SK-N-SH (cell line): ENCODE data around the gene NOX5. TPM values are rescaled to one million over a fixed set of nuclear protein-coding genes. Genes with fewer than 3 reads are reported as not detected.

Experiments used
- CTCF ChIA-PET: fragments of 300-600, 350-600 bp; formaldehyde crosslinking; extraction: SDS; loops from one replicate; lab custom pipeline; 2021; lab: Yijun Ruan, JAX
- POLR2A ChIA-PET: fragments of 350-600 bp; sonication (Branson Sonifier 250); formaldehyde crosslinking; extraction: SDS; loops from one replicate; lab custom pipeline; 2020; ENCODE audit warnings: antibody characterized with exemption, inconsistent platforms; lab: Yijun Ruan, JAX
- DNase-seq: peaks from one replicate; pipeline ENCODE4 v3.0.0; 2012
- H2AFZ ChIP-seq: fragments of 200-600 bp; sonication (generic); 2 replicates; pipeline ENCODE4 v1.8.1; 2016; ENCODE audit warnings: antibody characterized with exemption, mild to moderate bottlenecking, low read depth
- H3F3A ChIP-seq: fragments of 200-600 bp; sonication (generic); replicated peaks from 2 replicates; pipeline ENCODE3; 2016; ENCODE audit warnings: antibody characterized with exemption, mild to moderate bottlenecking; ENCODE audit not compliant: insufficient read depth
- H3K27ac ChIP-seq, 2 experiments: fragments of 200-500 bp in 1 of 2; fragments of 200-600 bp in 1 of 2; sonication (Bioruptor generic) in 1 of 2; sonication (generic), shearing (Covaris generic) in 1 of 2; 2 replicates each; pipeline versions ENCODE4 v1.5.1 to v1.6.1; 2014 to 2016; ENCODE audit warnings: low read depth in 2 of 2, inconsistent platforms in 1 of 2, low read length in 1 of 2, mild to moderate bottlenecking in 1 of 2, mixed read lengths in 1 of 2
- H3K27me3 ChIP-seq: fragments of 200-600 bp; sonication (generic), shearing (Covaris generic); 2 replicates; pipeline ENCODE4 v1.6.1; 2016; ENCODE audit warnings: mixed run types; ENCODE audit not compliant: insufficient read depth
- H3K36me3 ChIP-seq, 2 experiments: fragments of 200-500 bp in 1 of 2; fragments of 200-600 bp in 1 of 2; sonication (Bioruptor generic) in 1 of 2; sonication (generic) in 1 of 2; replicated peaks in 1 of 2; 2 replicates each; pipeline versions ENCODE3 to v1.5.1; 2014 to 2016; ENCODE audit warnings: low read length in 1 of 2, mild to moderate bottlenecking in 1 of 2; ENCODE audit not compliant: insufficient read depth in 2 of 2, control insufficient read depth in 1 of 2
- H3K4me1 ChIP-seq, 2 experiments: fragments of 200-500 bp in 1 of 2; fragments of 200-600 bp in 1 of 2; sonication (Bioruptor generic) in 1 of 2; sonication (generic), shearing (Covaris generic) in 1 of 2; 2 replicates each; pipeline versions ENCODE4 v1.5.1 to v1.6.1; 2014 to 2016; ENCODE audit warnings: low read depth in 1 of 2, low read length in 1 of 2, mixed run types in 1 of 2; ENCODE audit not compliant: insufficient read depth in 2 of 2, control insufficient read depth in 1 of 2
- H3K4me2 ChIP-seq: fragments of 200-600 bp; sonication (generic), shearing (Covaris generic); 2 replicates; pipeline ENCODE4 v1.6.1; 2017; ENCODE audit warnings: mixed run types
- H3K4me3 ChIP-seq, 2 experiments: fragments of 200-500 bp in 1 of 2; fragments of 200-600 bp in 1 of 2; sonication (Bioruptor generic) in 1 of 2; sonication (generic), shearing (Covaris generic) in 1 of 2; 2 replicates each; pipeline versions ENCODE4 v1.5.1 to v1.8.1; 2014 to 2016; ENCODE audit warnings: low read depth in 2 of 2, inconsistent platforms in 1 of 2, low read length in 1 of 2, mild to moderate bottlenecking in 1 of 2, mixed read lengths in 1 of 2, moderate library complexity in 1 of 2
- H3K79me2 ChIP-seq: fragments of 200-600 bp; sonication (generic); 2 replicates; pipeline ENCODE4 v1.8.1; 2017; ENCODE audit warnings: mild to moderate bottlenecking; ENCODE audit not compliant: insufficient read depth
- H3K9ac ChIP-seq: fragments of 200-600 bp; sonication (generic); 2 replicates; pipeline ENCODE4 v1.6.1; 2017; ENCODE audit warnings: mixed run types
- H3K9me2 ChIP-seq: fragments of 200-600 bp; sonication (generic); 2 replicates; pipeline ENCODE4 v1.6.1; 2017; ENCODE audit warnings: mixed run types
- H3K9me3 ChIP-seq: fragments of 200-600 bp; sonication (generic); 2 replicates; pipeline ENCODE4 v1.6.1; 2017; ENCODE audit warnings: mixed run types, mild to moderate bottlenecking, moderate library complexity
- H4K20me1 ChIP-seq: fragments of 200-600 bp; sonication (generic); 2 replicates; pipeline ENCODE4 v1.6.1; 2017; ENCODE audit warnings: mild to moderate bottlenecking, mixed run types; ENCODE audit not compliant: insufficient read depth
- CHD2 ChIP-seq: fragments of 150-350 bp; IDR thresholded peaks from 2 replicates; pipeline ENCODE4 v1.6.1; 2018; ENCODE audit warnings: low read length; ENCODE audit not compliant: partially characterized antibody
- ELF1 ChIP-seq: IDR thresholded peaks from 2 replicates; pipeline ENCODE4 v1.4.0; 2012
- EP300 ChIP-seq, 2 experiments: IDR thresholded peaks; 2 replicates each; pipeline versions ENCODE4 v1.4.0 to v1.6.1; 2012; ENCODE audit warnings: borderline replicate concordance in 1 of 2, low read depth in 1 of 2, low read length in 1 of 2
- EZH2phosphoT487 ChIP-seq: fragments of 200-600 bp; sonication (generic); IDR thresholded peaks from 2 replicates; pipeline ENCODE4 v1.6.1; 2017; ENCODE audit warnings: low read depth, mixed run types, mild to moderate bottlenecking, antibody characterized with exemption, moderate library complexity, borderline replicate concordance
- FOSL2 ChIP-seq: IDR thresholded peaks from 2 replicates; pipeline ENCODE4 v1.4.0; 2012; ENCODE audit warnings: low read depth, mild to moderate bottlenecking, moderate library complexity, borderline replicate concordance
- FOXJ3 ChIP-seq: sonication (generic); formaldehyde crosslinking; IDR thresholded peaks from 2 replicates; pipeline ENCODE4 v1.5.1; 2020; ENCODE audit warnings: mild to moderate bottlenecking, missing genetic modification reagents
- JUND ChIP-seq: IDR thresholded peaks from 2 replicates; pipeline ENCODE4 v1.4.0; 2012
- MEF2A ChIP-seq: IDR thresholded peaks from 2 replicates; pipeline ENCODE4 v1.4.0; 2012; ENCODE audit warnings: low read depth, borderline replicate concordance
- NFIC ChIP-seq: IDR thresholded peaks from 2 replicates; pipeline ENCODE4 v1.4.0; 2012; ENCODE audit warnings: borderline replicate concordance
- NRF1 ChIP-seq: IDR thresholded peaks from 2 replicates; pipeline ENCODE4 v1.6.1; 2012; ENCODE audit warnings: low read depth, mild to moderate bottlenecking, low read length
- POLR2AphosphoS5 ChIP-seq: IDR thresholded peaks from 2 replicates; pipeline ENCODE4 v1.6.1; 2012; ENCODE audit warnings: low read depth, low read length
- RAD21 ChIP-seq: IDR thresholded peaks from 2 replicates; pipeline ENCODE4 v1.6.1; 2012; ENCODE audit warnings: mild to moderate bottlenecking, low read length
- RCOR1 ChIP-seq: fragments of 150-350 bp; IDR thresholded peaks from 2 replicates; pipeline ENCODE4 v1.6.1; 2017; ENCODE audit warnings: antibody characterized with exemption, low read length
- RFX5 ChIP-seq: IDR thresholded peaks from 2 replicates; pipeline ENCODE4 v1.6.1; 2012; ENCODE audit warnings: mild to moderate bottlenecking, improper control_type of control experiment, low read length
- SMC3 ChIP-seq: IDR thresholded peaks from 2 replicates; pipeline ENCODE4 v1.6.1; 2012; ENCODE audit warnings: low read depth, low read length, improper control_type of control experiment
- TAF1 ChIP-seq: IDR thresholded peaks from 2 replicates; pipeline ENCODE4 v1.6.1; 2012; ENCODE audit warnings: low read depth, mild to moderate bottlenecking, low read length, moderate library complexity, borderline replicate concordance
- TEAD4 ChIP-seq: IDR thresholded peaks from 2 replicates; pipeline ENCODE4 v1.4.0; 2012; ENCODE audit warnings: mild to moderate bottlenecking, borderline replicate concordance; ENCODE audit not compliant: insufficient read depth
- ZBTB33 ChIP-seq: IDR thresholded peaks from 2 replicates; pipeline ENCODE4 v1.4.0; 2012; ENCODE audit warnings: low read depth, borderline replicate concordance
- WGBS: methylation state at CpG from one replicate; pipeline ENCODE4 v1.1.6; 2017; ENCODE audit warnings: low lambda C conversion rate; 5-methylcytosine and 5-hydroxymethylcytosine counted together
- polyA plus RNA-seq, 3 experiments: library from polyadenylated mRNA; depleted of rRNA; stranded (reverse); fragments of >200 nt; gene quantifications; 2 replicates each; pipeline ENCODE4 v1.2.3, GENCODE V29; 2012
- TF ChIP-seq, protein P1 (sequence below): IDR thresholded peaks from 2 replicates; pipeline ENCODE4; 2012

NOX5 gene
- polyA plus RNA-seq, 1 of the 3 experiments (the other 2 are of a cell fraction) = 0.05 TPM

- Histone ChIP-seq H3K4me1 (no peaks in the 10 kb centered on the region), H2AFZ (no peak overlapping the region), H3K4me3 (no peak overlapping the region), H3F3A (no peaks in the 10 kb centered on the region), H3K4me2 (no peak overlapping the region), H3K36me3 (no peaks in the 10 kb centered on the region), H3K9me2 (no peaks in the 10 kb centered on the region), H3K27ac (no peak overlapping the region), H3K9me3 (no peaks in the 10 kb centered on the region), H3K9ac (no peak overlapping the region), H4K20me1 (no peaks in the 10 kb centered on the region), H3K79me2 (no peaks in the 10 kb centered on the region), H3K27me3 (no peaks in the 10 kb centered on the region)
- 89% methylated on average over 5 of the region's 5 CpGs for WGBS
- ChIA-PET CTCF (interaction anchor here (1.0 kb wide), 1 partner anchor 151 kb away, joined by 3 read pairs; no protein-coding TSS in a partner anchor), POLR2A (no interaction called here)
- TF ChIP-seq RFX5 (no peak), EP300 (IDR thresholded peaks at IDR 0.05; ENCODE audit: borderline replicate concordance in 1 of 2, low read depth in 1 of 2, low read length in 1 of 2) (no peak), FOXJ3 (CRISPR knock-in tag) (no peak), SMC3 (no peak), ZBTB33 (no peak), RAD21 (no peak), JUND (no peak), TAF1 (no peak)
- TF ChIP-seq, protein P1, sequence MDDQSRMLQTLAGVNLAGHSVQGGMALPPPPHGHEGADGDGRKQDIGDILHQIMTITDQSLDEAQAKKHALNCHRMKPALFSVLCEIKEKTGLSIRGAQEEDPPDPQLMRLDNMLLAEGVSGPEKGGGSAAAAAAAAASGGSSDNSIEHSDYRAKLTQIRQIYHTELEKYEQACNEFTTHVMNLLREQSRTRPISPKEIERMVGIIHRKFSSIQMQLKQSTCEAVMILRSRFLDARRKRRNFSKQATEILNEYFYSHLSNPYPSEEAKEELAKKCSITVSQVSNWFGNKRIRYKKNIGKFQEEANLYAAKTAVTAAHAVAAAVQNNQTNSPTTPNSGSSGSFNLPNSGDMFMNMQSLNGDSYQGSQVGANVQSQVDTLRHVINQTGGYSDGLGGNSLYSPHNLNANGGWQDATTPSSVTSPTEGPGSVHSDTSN = no peak
- no peak for DNase-seq
Measured at GRCh38 chr15:69026355-69026754, 11.9 kb downstream of the NOX5 start.

GRCh38 chr15:69027976-69028518 lies 13.6 kb downstream of the NOX5 start:
- CTCF ChIA-PET = no interaction called here
- Histone ChIP-seq H3K36me3 (no peaks in the 10 kb centered on the region), H3K27me3 (no peaks in the 10 kb centered on the region), H3K4me1 (no peaks in the 10 kb centered on the region)
- TF ChIP-seq RCOR1 (no peak), NRF1 (no peak), ZBTB33 (no peak), EZH2phosphoT487 (no peak), JUND (no peak), FOSL2 (no peak), CHD2 (no peak), NFIC (no peak), TEAD4 (no peak), RAD21 (no peak), ELF1 (no peak), POLR2AphosphoS5 (no peak), MEF2A (no peak)
- TF ChIP-seq, all 33 proteins: peak for 0
- no peak overlapping the region for H3K9ac ChIP-seq
- H4K20me1 ChIP-seq = no peaks in the 10 kb centered on the region
- H3K4me3 ChIP-seq = no peak overlapping the region
- no peak overlapping the region for H3K4me2 ChIP-seq
- H3K79me2 ChIP-seq = no peaks in the 10 kb centered on the region
- H2AFZ ChIP-seq = no peak overlapping the region
- H3F3A ChIP-seq = no peaks in the 10 kb centered on the region
- WGBS = 87% methylated on average over 9 of the region's 9 CpGs
- no peaks in the 10 kb centered on the region for H3K9me3 ChIP-seq
- no peaks in the 10 kb centered on the region for H3K9me2 ChIP-seq
- no peak for DNase-seq
- H3K27ac ChIP-seq = no peak overlapping the region
- POLR2A ChIA-PET = no interaction called here
